IPS-NIHi11 (cell line): ENCODE measurements around the gene PRKN.
A peak's percentile ranks its signal among the peaks of the same experiment; 100 is the strongest.

Source experiments
- DNase-seq: peaks from one replicate; pipeline ENCODE4 v3.0.0; 2012; ENCODE audit warnings: mixed read lengths, low spot score

Gene PRKN

GRCh38 chr6:161654209-161654608, 1073.4 kb downstream of the PRKN start:
- DNase-seq: no peak

- DNase-seq: no peak
These were observed 1075.6 kb downstream of the PRKN start for GRCh38 chr6:161651949-161652348.

GRCh38 chr6:161649841-161650240, 1077.7 kb downstream of the PRKN start:
- DNase-seq: no peak

- no peak for DNase-seq
These were observed 1078.5 kb downstream of the PRKN start for GRCh38 chr6:161649068-161649467.

GRCh38 chr6:161647234-161647633, 1080.3 kb downstream of the PRKN start:
- DNase-seq: no peak

- DNase-seq: no peak
These were observed 1083.0 kb downstream of the PRKN start for GRCh38 chr6:161644521-161644920.

- no peak for DNase-seq
These were observed 1086.4 kb downstream of the PRKN start for GRCh38 chr6:161641175-161641574.

GRCh38 chr6:161639772-161640171, 1087.8 kb downstream of the PRKN start:
- no peak for DNase-seq

- no peak for DNase-seq
These were observed 1089.9 kb downstream of the PRKN start for GRCh38 chr6:161637658-161638057.

- no peak for DNase-seq
These were observed 1090.6 kb downstream of the PRKN start for GRCh38 chr6:161636882-161637430.

GRCh38 chr6:161635975-161636374, 1091.6 kb downstream of the PRKN start:
- no peak for DNase-seq

- no peak for DNase-seq
These were observed 1092.7 kb downstream of the PRKN start for GRCh38 chr6:161634916-161635315.

GRCh38 chr6:161631676-161632194, 1095.8 kb downstream of the PRKN start:
- no peak for DNase-seq

- no peak for DNase-seq
These were observed 1096.9 kb downstream of the PRKN start for GRCh38 chr6:161630674-161631073.

GRCh38 chr6:161626132-161626676, 1101.4 kb downstream of the PRKN start:
- no peak for DNase-seq

- no peak for DNase-seq
These were observed 1103.5 kb downstream of the PRKN start for GRCh38 chr6:161624111-161624510.

- no peak for DNase-seq
These were observed 1104.8 kb downstream of the PRKN start for GRCh38 chr6:161622779-161623178.

GRCh38 chr6:161618831-161619454, 1108.6 kb downstream of the PRKN start:
- DNase-seq: peak; percentile 39

- no peak for DNase-seq
These were observed 1113.9 kb downstream of the PRKN start for GRCh38 chr6:161613711-161614110.

GRCh38 chr6:161608771-161609170, 1118.8 kb downstream of the PRKN start:
- no peak for DNase-seq

GRCh38 chr6:161607696-161608297, 1119.8 kb downstream of the PRKN start:
- DNase-seq: no peak

- no peak for DNase-seq
These were observed 1125.2 kb downstream of the PRKN start for GRCh38 chr6:161602359-161602758.

GRCh38 chr6:161598896-161599295, 1128.7 kb downstream of the PRKN start:
- no peak for DNase-seq
